Endothelial cell of umbilical vein (primary cell): Measurements from ENCODE around the gene ANO1. TPM values are rescaled to one million over a fixed set of nuclear protein-coding genes. Genes with fewer than 3 reads are reported as not detected.

Experiments
- BruUV-seq: library from RNA; stranded (reverse); fragments of 400-500 nt; replicated peaks from 2 replicates; lab custom pipeline; 2021; lab: Mats Ljungman, UMichigan
- CTCF ChIA-PET: fragments of 300-600, 350-600 bp; sonication (Branson Sonifier 250); formaldehyde crosslinking; loops from one replicate; lab custom pipeline; 2021; ENCODE audit warnings: antibody characterized with exemption, inconsistent platforms; lab: Charles Lee
- POLR2A ChIA-PET: fragments of 300-600, 350-600 bp; sonication (Branson Sonifier 250); formaldehyde crosslinking; loops from one replicate; lab custom pipeline; 2021; ENCODE audit warnings: antibody characterized with exemption, inconsistent platforms; lab: Charles Lee
- DNase-seq: peaks from one replicate; pipeline ENCODE4 v3.0.0-alpha.2; 2011; ENCODE audit warnings: low read depth, low spot score
- FAIRE-seq: peaks from 2 replicates; lab custom pipeline; 2011; peaks lifted over from hg19 to GRCh38; lab: Jason Lieb, UNC
- H2AFZ ChIP-seq: 2 replicates; pipeline ENCODE4 v1.6.0; 2012; ENCODE audit warnings: low read depth, low read length, control low read depth, inconsistent platforms
- H3K27ac ChIP-seq: 2 replicates; pipeline ENCODE4 v1.5.1; 2011; ENCODE audit warnings: low read depth, mild to moderate bottlenecking, control low read depth, low read length, moderate library complexity; ENCODE audit not compliant: insufficient read depth
- H3K27me3 ChIP-seq, 2 experiments: 2 replicates each; pipeline versions ENCODE4 v1.6.0 to v1.6.1; 2011; ENCODE audit warnings: low read length in 2 of 2, mixed read lengths in 1 of 2; ENCODE audit not compliant: control insufficient read depth in 2 of 2, insufficient read depth in 2 of 2
- H3K36me3 ChIP-seq, 2 experiments: 2 replicates in 1 of 2; 3 replicates in 1 of 2; pipeline ENCODE4 v1.5.1; 2011; ENCODE audit warnings: low read length in 2 of 2, mild to moderate bottlenecking in 1 of 2, moderate library complexity in 1 of 2; ENCODE audit not compliant: control insufficient read depth in 2 of 2, insufficient read depth in 2 of 2; ENCODE audit errors: extremely low read depth in 1 of 2
- H3K4me1 ChIP-seq: 3 replicates; pipeline ENCODE4 v1.5.1; 2011; ENCODE audit warnings: mild to moderate bottlenecking, low read length; ENCODE audit not compliant: control insufficient read depth, insufficient read depth; ENCODE audit errors: extremely low read depth
- H3K4me2 ChIP-seq: 2 replicates; pipeline ENCODE4 v1.6.1; 2011; ENCODE audit warnings: low read length, control low read depth, mixed read lengths; ENCODE audit not compliant: insufficient read depth
- H3K4me3 ChIP-seq, 3 experiments: fragments of 200-600 bp in 1 of 3; sonication (generic), shearing (Covaris generic) in 1 of 3; replicated peaks in 1 of 3; 2 replicates each; pipeline ENCODE4 v1.5.1; 2011 to 2016; ENCODE audit warnings: control low read depth in 3 of 3, low read length in 3 of 3, mild to moderate bottlenecking in 2 of 3, inconsistent platforms in 1 of 3, low read depth in 1 of 3, moderate library complexity in 1 of 3; ENCODE audit not compliant: insufficient read depth in 1 of 3
- H3K79me2 ChIP-seq: 2 replicates; pipeline ENCODE4 v1.6.0; 2012; ENCODE audit warnings: low read length, inconsistent platforms; ENCODE audit not compliant: control insufficient read depth, insufficient read depth
- H3K9ac ChIP-seq: replicated peaks from 2 replicates; pipeline ENCODE3; 2011; ENCODE audit warnings: low read length, control low read depth; ENCODE audit not compliant: insufficient read depth; ENCODE audit errors: extremely low read depth
- H3K9me1 ChIP-seq: replicated peaks from 3 replicates; pipeline ENCODE4 v1.6.0; 2011; ENCODE audit warnings: mild to moderate bottlenecking, low read length; ENCODE audit not compliant: control insufficient read depth, insufficient read depth; ENCODE audit errors: extremely low read depth
- H3K9me3 ChIP-seq: replicated peaks from 2 replicates; pipeline ENCODE4 v1.5.1; 2012; ENCODE audit warnings: low read length, inconsistent platforms; ENCODE audit not compliant: control insufficient read depth, insufficient read depth
- H4K20me1 ChIP-seq: replicated peaks from 2 replicates; pipeline ENCODE3; 2011; ENCODE audit warnings: mild to moderate bottlenecking, low read length; ENCODE audit not compliant: control insufficient read depth, insufficient read depth; ENCODE audit errors: extremely low read depth
- EZH2 ChIP-seq: IDR thresholded peaks from 2 replicates; pipeline ENCODE4 v1.6.1; 2012; ENCODE audit warnings: borderline replicate concordance, low read depth, mild to moderate bottlenecking, moderate library complexity, low read length, inconsistent platforms; ENCODE audit not compliant: severe bottlenecking
- FOS ChIP-seq: IDR thresholded peaks from 2 replicates; pipeline ENCODE4 v1.6.1; 2011; ENCODE audit warnings: mild to moderate bottlenecking, low read length, moderate library complexity, borderline replicate concordance; ENCODE audit not compliant: insufficient read depth
- GATA2 ChIP-seq: IDR thresholded peaks from 2 replicates; pipeline ENCODE4 v1.7.0; 2011; ENCODE audit warnings: low read depth, mild to moderate bottlenecking, moderate library complexity, mixed read lengths, low read length; ENCODE audit not compliant: insufficient read length, insufficient read depth
- JUN ChIP-seq: IDR thresholded peaks from 2 replicates; pipeline ENCODE4 v1.6.1; 2011; ENCODE audit warnings: borderline replicate concordance, low read depth; ENCODE audit not compliant: insufficient read length, insufficient read depth
- MAX ChIP-seq: IDR thresholded peaks from 2 replicates; pipeline ENCODE4 v1.6.1; 2011; ENCODE audit not compliant: insufficient read depth, insufficient read length
- MYC ChIP-seq: IDR thresholded peaks from one replicate; pipeline ENCODE4 v1.6.1; 2011; ENCODE audit warnings: mild to moderate bottlenecking, low read depth, low read length
- POLR2A ChIP-seq: IDR thresholded peaks from 2 replicates; pipeline ENCODE4 v1.6.1; 2012; ENCODE audit warnings: low read depth, mild to moderate bottlenecking, control low read depth, low read length
- POLR2AphosphoS5 ChIP-seq: IDR thresholded peaks from 2 replicates; pipeline ENCODE4 v1.6.1; 2012; ENCODE audit warnings: low read depth, mild to moderate bottlenecking, control low read depth, low read length, moderate library complexity; ENCODE audit not compliant: insufficient read depth
- dilution Hi-C: fragments of 300-500 bp; cut with MboI; formaldehyde crosslinking; loops from one replicate; pipeline ENCODE4 v1.15.0; 2019; ENCODE audit warnings: low sequenced_read_pairs; ENCODE audit not compliant: extremely low pct_ligation_motif_present
- intact Hi-C: fragments of 100-400 bp; cut with micrococcal nuclease; formaldehyde crosslinking; loops from one replicate; pipeline ENCODE4 v1.10.0; 2022
- polyA plus RNA-seq, 4 experiments: library from polyadenylated mRNA; depleted of rRNA in 3 of 4; stranded (reverse) in 3 of 4; unstranded in 1 of 4; fragments of >200 nt; gene quantifications; 2 replicates each; pipeline versions ENCODE4 v1.2.1 to v1.2.3, GENCODE V29; 2011 to 2012; ENCODE audit warnings: missing spikeins in 1 of 4
- total RNA-seq: library from RNA; stranded (reverse); gene quantifications from 2 replicates; pipeline ENCODE4 v1.2.3, GENCODE V29; 2021
- TF ChIP-seq, protein P1 (sequence below), 2 donors: IDR thresholded peaks; 1 replicate in 1 of 2; 2 replicates in 1 of 2; pipeline ENCODE4 v1.5.1; 2011; ENCODE audit warnings: low read length in 2 of 2, mild to moderate bottlenecking in 2 of 2, moderate library complexity in 2 of 2, control low read depth in 1 of 2, inconsistent platforms in 1 of 2, low read depth in 1 of 2; ENCODE audit not compliant: insufficient read depth in 1 of 2; ENCODE audit errors: extremely low read depth in 1 of 2

The ANO1 gene
- total and polyA plus RNA-seq, 2 donors (not counting 3 experiments of a cell fraction or from before 2014, with no cell fraction given), result 0.03 to 0.40 TPM

- Histone ChIP-seq H3K9me1 (no peaks in the 10 kb centered on the region), H3K9me3 (no peaks in the 10 kb centered on the region), H3K4me2 (no peak overlapping the region), H2AFZ (no peak overlapping the region), H3K9ac (no peak overlapping the region), H3K36me3 (no peaks in the 10 kb centered on the region), H4K20me1 (no peaks in the 10 kb centered on the region), H3K4me1 (no peaks in the 10 kb centered on the region), H3K27me3 (no peaks in the 10 kb centered on the region), H3K79me2 (no peaks in the 10 kb centered on the region), H3K27ac (no peak overlapping the region), H3K4me3 (no peak overlapping the region)
- FAIRE-seq (no peak), DNase-seq (no peak)
- BruUV-seq, result no TSS peak
- intact Hi-C loops, result no loop called here
- POLR2A ChIA-PET, result no interaction called here
- CTCF ChIA-PET, result no interaction called here
- TF ChIP-seq POLR2A (no peak), FOS (no peak), POLR2AphosphoS5 (no peak), MYC (no peak), GATA2 (no peak), EZH2 (no peak), MAX (no peak), JUN (no peak)
- TF ChIP-seq, protein P1, sequence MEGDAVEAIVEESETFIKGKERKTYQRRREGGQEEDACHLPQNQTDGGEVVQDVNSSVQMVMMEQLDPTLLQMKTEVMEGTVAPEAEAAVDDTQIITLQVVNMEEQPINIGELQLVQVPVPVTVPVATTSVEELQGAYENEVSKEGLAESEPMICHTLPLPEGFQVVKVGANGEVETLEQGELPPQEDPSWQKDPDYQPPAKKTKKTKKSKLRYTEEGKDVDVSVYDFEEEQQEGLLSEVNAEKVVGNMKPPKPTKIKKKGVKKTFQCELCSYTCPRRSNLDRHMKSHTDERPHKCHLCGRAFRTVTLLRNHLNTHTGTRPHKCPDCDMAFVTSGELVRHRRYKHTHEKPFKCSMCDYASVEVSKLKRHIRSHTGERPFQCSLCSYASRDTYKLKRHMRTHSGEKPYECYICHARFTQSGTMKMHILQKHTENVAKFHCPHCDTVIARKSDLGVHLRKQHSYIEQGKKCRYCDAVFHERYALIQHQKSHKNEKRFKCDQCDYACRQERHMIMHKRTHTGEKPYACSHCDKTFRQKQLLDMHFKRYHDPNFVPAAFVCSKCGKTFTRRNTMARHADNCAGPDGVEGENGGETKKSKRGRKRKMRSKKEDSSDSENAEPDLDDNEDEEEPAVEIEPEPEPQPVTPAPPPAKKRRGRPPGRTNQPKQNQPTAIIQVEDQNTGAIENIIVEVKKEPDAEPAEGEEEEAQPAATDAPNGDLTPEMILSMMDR (IDR thresholded peaks at IDR 0.05; ENCODE audit: extremely low read depth in 1 of 2, insufficient read depth in 1 of 2, low read depth in 1 of 2, low read length in 2 of 2), result no peak
- dilution Hi-C loops, result no loop called here
These were observed 22.1 kb downstream of the ANO1 start for GRCh38 chr11:70100280-70100603.
